ENCODE results near the gene FAM228A.

FAM228A gene

DNA sequence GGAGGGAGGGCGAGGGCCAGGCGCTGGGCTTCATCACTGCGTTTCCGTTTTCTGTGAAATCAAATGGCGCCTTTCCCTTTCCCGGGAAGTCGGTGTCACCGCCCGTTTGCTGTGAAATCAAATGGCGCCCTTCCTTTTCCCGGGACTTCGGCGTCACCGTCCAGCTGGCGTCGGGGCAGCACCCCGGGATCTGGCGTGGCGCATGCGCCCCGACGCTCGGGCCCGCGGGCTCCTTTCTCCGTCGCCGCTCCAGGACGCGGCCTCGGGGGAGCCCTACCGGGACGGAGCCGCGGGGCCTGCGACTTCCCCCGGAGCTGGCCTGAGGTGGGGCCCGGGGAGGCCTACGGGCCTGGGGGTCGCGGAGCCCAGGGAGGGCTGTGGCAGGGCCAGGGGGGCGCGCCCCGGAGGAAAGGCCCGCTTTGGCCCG, at the start of gene FAM228A:
FAM228A (plus strand) TSS at position 203 of the 427 bp plus-strand sequence. CDS start 428 bp downstream, outside the sequence.
- POLR2A ChIA-PET, result no interaction called here

DNA sequence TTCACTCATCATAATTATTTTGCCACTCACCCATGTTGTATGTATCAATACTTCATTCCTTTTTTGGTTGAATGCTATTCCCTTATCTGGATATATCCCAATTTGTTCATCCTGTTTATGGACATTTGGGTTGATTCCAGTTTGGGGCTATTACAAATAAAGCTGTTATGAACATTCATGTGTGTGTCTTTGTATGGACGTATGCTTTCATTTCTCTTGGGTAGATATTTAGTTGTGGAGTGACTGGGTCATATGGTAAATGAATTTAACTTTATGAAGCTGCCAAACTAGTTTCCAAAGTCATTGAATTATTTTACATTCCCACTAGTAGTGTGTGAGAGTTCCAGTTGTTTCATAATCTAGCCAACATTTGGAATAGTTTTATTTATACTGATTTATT, 48.9 kb upstream of the FAM228A start:
- no peak overlapping the region for H3K27ac ChIP-seq (ENCODE audit: extremely low read depth, low read depth, low read length)
- H3K9me3 ChIP-seq (ENCODE audit: control insufficient read depth, insufficient read depth, low read depth, low read length), result no peaks in the 10 kb centered on the region
- peaks cover 3% of the 10 kb centered on the region for H3K4me1 ChIP-seq (ENCODE audit: control insufficient read depth, insufficient read depth, low read length)
- TF ChIP-seq ZNF549 (tag by site-specific recombination; IDR thresholded peaks at IDR 0.05), result no peak
- TF ChIP-seq ZNF585B (tag by site-specific recombination; IDR thresholded peaks at IDR 0.05), result no peak
- TF ChIP-seq YY2 (tag by site-specific recombination; IDR thresholded peaks at IDR 0.05), result no peak
- no peak for TF ChIP-seq EGR2 (tag by site-specific recombination; IDR thresholded peaks at IDR 0.05; ENCODE audit: low read depth)
- ChIA-PET POLR2A (no interaction called here), CTCF (interaction anchor here (0.7 kb wide), 1 partner anchor 774 kb away, joined by 3 read pairs; no protein-coding TSS in a partner anchor)
- no peak overlapping the region for H3K4me3 ChIP-seq (ENCODE audit: low read depth, low read length)
- no peaks in the 10 kb centered on the region for H3K36me3 ChIP-seq (ENCODE audit: control insufficient read depth in 2 of 2, insufficient read depth in 1 of 2, low read length in 2 of 2)

More for the DNA sequence above, at the start of gene FAM228A:
- H3K27ac ChIP-seq (ENCODE audit: extremely low read depth, low read depth, low read length), result no peak within 1 kb of the TSS
- CTCF ChIA-PET, result no interaction called here
- no peaks in the 10 kb centered on the region for H3K36me3 ChIP-seq (ENCODE audit: control insufficient read depth in 2 of 2, insufficient read depth in 1 of 2, low read length in 2 of 2)
- no peaks in the 10 kb centered on the region for H3K4me1 ChIP-seq (ENCODE audit: control insufficient read depth, insufficient read depth, low read length)
- no peak within 1 kb of the TSS for H3K4me3 ChIP-seq (ENCODE audit: low read depth, low read length)
- no peaks in the 10 kb centered on the region for H3K9me3 ChIP-seq (ENCODE audit: control insufficient read depth, insufficient read depth, low read depth, low read length)
- TF ChIP-seq ZNF558 (tag by site-specific recombination; IDR thresholded peaks at IDR 0.05) (no peak), HOXC10 (CRISPR knock-in tag; IDR thresholded peaks at IDR 0.05) (no peak), ZNF530 (tag by site-specific recombination; IDR thresholded peaks at IDR 0.05; ENCODE audit: low read depth) (no peak), EGR2 (tag by site-specific recombination; IDR thresholded peaks at IDR 0.05; ENCODE audit: low read depth) (no peak), KLF10 (tag by site-specific recombination; IDR thresholded peaks at IDR 0.05) (no peak), ZNF132 (tag by site-specific recombination; IDR thresholded peaks at IDR 0.05; ENCODE audit: borderline replicate concordance) (no peak), ZNF214 (tag by site-specific recombination; IDR thresholded peaks at IDR 0.05; ENCODE audit: borderline replicate concordance) (no peak)
- TF ChIP-seq, protein P1, sequence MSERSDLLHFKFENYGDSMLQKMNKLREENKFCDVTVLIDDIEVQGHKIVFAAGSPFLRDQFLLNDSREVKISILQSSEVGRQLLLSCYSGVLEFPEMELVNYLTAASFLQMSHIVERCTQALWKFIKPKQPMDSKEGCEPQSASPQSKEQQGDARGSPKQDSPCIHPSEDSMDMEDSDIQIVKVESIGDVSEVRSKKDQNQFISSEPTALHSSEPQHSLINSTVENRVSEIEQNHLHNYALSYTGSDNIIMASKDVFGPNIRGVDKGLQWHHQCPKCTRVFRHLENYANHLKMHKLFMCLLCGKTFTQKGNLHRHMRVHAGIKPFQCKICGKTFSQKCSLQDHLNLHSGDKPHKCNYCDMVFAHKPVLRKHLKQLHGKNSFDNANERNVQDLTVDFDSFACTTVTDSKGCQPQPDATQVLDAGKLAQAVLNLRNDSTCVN (tag by site-specific recombination; optimal IDR thresholded peaks at IDR 0.05), result no peak
- TF ChIP-seq, protein P2, sequence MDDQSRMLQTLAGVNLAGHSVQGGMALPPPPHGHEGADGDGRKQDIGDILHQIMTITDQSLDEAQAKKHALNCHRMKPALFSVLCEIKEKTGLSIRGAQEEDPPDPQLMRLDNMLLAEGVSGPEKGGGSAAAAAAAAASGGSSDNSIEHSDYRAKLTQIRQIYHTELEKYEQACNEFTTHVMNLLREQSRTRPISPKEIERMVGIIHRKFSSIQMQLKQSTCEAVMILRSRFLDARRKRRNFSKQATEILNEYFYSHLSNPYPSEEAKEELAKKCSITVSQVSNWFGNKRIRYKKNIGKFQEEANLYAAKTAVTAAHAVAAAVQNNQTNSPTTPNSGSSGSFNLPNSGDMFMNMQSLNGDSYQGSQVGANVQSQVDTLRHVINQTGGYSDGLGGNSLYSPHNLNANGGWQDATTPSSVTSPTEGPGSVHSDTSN (CRISPR knock-in tag; IDR thresholded peaks at IDR 0.05), result no peak
- TF ChIP-seq, protein P3, sequence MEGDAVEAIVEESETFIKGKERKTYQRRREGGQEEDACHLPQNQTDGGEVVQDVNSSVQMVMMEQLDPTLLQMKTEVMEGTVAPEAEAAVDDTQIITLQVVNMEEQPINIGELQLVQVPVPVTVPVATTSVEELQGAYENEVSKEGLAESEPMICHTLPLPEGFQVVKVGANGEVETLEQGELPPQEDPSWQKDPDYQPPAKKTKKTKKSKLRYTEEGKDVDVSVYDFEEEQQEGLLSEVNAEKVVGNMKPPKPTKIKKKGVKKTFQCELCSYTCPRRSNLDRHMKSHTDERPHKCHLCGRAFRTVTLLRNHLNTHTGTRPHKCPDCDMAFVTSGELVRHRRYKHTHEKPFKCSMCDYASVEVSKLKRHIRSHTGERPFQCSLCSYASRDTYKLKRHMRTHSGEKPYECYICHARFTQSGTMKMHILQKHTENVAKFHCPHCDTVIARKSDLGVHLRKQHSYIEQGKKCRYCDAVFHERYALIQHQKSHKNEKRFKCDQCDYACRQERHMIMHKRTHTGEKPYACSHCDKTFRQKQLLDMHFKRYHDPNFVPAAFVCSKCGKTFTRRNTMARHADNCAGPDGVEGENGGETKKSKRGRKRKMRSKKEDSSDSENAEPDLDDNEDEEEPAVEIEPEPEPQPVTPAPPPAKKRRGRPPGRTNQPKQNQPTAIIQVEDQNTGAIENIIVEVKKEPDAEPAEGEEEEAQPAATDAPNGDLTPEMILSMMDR (tag by site-specific recombination; IDR thresholded peaks at IDR 0.05), result no peak

DNA sequence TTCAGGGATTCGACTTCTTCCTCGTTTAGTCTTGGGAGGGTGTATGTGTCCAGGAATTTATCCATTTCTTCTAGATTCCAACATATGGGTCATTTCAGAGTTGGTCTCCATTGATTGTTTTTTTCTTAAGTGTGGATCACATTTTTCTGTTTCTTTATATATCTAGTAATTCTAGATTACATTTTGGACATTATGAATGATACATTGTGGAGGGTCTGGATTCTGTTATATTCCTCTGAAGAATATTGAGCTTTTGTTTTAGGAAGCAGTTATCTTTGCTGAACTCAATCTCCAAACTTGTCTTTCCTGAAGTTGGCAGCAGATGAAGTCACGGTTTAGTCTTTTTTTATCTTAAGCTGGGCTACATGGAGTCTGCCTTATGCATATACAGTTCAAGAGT, 42.3 kb upstream of the FAM228A start:
- Histone ChIP-seq H3K27ac (ENCODE audit: extremely low read depth, low read depth, low read length) (no peak overlapping the region), H3K4me1 (ENCODE audit: control insufficient read depth, insufficient read depth, low read length) (no peaks in the 10 kb centered on the region), H3K4me3 (ENCODE audit: low read depth, low read length) (no peak overlapping the region), H3K9me3 (ENCODE audit: control insufficient read depth, insufficient read depth, low read depth, low read length) (no peaks in the 10 kb centered on the region), H3K36me3 (ENCODE audit: control insufficient read depth in 2 of 2, insufficient read depth in 1 of 2, low read length in 2 of 2) (no peaks in the 10 kb centered on the region; a peak in 2 of 3 replicates)
- ChIA-PET CTCF (interaction anchor here (0.5 to 1.0 kb wide), 2 partner anchors 10 to 352 kb away, joined by 3 to 4 read pairs; no protein-coding TSS in a partner anchor), POLR2A (no interaction called here)
- TF ChIP-seq SETDB1 (IDR thresholded peaks at IDR 0.05; ENCODE audit: insufficient read length, low read length) (peak; percentile 80), ZNF350 (tag by site-specific recombination; IDR thresholded peaks at IDR 0.05) (no peak), GLIS2 (tag by site-specific recombination; IDR thresholded peaks at IDR 0.05) (no peak), TCF7L2 (IDR thresholded peaks at IDR 0.05; ENCODE audit: borderline replicate concordance, low read depth, low read length) (no peak), ZNF433 (tag by site-specific recombination; IDR thresholded peaks at IDR 0.05; ENCODE audit: low read depth) (no peak), ZNF660 (tag by site-specific recombination; IDR thresholded peaks at IDR 0.05) (no peak)
- TF ChIP-seq, protein P4, sequence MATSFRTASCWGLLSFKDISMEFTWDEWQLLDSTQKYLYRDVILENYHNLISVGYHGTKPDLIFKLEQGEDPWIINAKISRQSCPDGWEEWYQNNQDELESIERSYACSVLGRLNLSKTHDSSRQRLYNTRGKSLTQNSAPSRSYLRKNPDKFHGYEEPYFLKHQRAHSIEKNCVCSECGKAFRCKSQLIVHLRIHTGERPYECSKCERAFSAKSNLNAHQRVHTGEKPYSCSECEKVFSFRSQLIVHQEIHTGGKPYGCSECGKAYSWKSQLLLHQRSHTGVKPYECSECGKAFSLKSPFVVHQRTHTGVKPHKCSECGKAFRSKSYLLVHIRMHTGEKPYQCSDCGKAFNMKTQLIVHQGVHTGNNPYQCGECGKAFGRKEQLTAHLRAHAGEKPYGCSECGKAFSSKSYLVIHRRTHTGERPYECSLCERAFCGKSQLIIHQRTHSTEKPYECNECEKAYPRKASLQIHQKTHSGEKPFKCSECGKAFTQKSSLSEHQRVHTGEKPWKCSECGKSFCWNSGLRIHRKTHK (tag by site-specific recombination; IDR thresholded peaks at IDR 0.05), result peak; percentile 88
- TF ChIP-seq, protein P5, sequence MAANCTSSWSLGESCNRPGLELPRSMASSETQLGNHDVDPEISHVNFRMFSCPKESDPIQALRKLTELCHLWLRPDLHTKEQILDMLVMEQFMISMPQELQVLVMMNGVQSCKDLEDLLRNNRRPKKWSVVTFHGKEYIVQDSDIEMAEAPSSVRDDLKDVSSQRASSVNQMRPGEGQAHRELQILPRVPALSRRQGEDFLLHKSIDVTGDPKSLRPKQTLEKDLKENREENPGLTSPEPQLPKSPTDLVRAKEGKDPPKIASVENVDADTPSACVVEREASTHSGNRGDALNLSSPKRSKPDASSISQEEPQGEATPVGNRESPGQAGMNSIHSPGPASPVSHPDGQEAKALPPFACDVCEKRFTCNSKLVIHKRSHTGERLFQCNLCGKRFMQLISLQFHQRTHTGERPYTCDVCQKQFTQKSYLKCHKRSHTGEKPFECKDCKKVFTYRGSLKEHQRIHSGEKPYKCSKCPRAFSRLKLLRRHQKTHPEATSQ (tag by site-specific recombination; IDR thresholded peaks at IDR 0.05), result no peak

All from HEK293 (cell line).